HepG2 (cell line): ENCODE results near the gene ZXDC. TPM values are rescaled to one million over a fixed set of nuclear protein-coding genes. Genes with fewer than 3 reads are reported as not detected.

Source experiments
- ATAC-seq: fragments of 200-7000 bp; cut with Tn5 transposase; 3 replicates; pipeline ENCODE4 v1.9.1; 2020; ENCODE audit warnings: mild to moderate bottlenecking, moderate library complexity
- BruUV-seq: library from RNA; stranded (reverse); fragments of 400-500 nt; replicated peaks from 2 replicates; lab custom pipeline; 2021; lab: Mats Ljungman, UMichigan
- CTCF ChIA-PET: fragments of 300-600 bp; formaldehyde crosslinking; extraction: SDS; loops from one replicate; lab custom pipeline; 2021; ENCODE audit warnings: low total read pairs, inconsistent platforms, low intra/inter-chr PET ratio; lab: Yijun Ruan, JAX
- POLR2A ChIA-PET: fragments of 350-600 bp; sonication (Branson Sonifier 250); formaldehyde crosslinking; loops from one replicate; lab custom pipeline; 2020; ENCODE audit warnings: antibody characterized with exemption, inconsistent platforms; lab: Yijun Ruan, JAX
- DNase-seq: peaks from one replicate; pipeline ENCODE4 v3.0.0-alpha.2; 2015; ENCODE audit warnings: low spot score
- FAIRE-seq: peaks from 3 replicates; lab custom pipeline; 2011; peaks lifted over from hg19 to GRCh38; lab: Jason Lieb, UNC
- H2AFZ ChIP-seq: one replicate; pipeline ENCODE4 v1.6.1; 2011; ENCODE audit warnings: low read length, inconsistent platforms
- H3K27ac ChIP-seq: fragments of 300-600 bp; 3 replicates; pipeline ENCODE4 v1.8.0; 2011; ENCODE audit warnings: mixed run types, mild to moderate bottlenecking, mixed read lengths, low read length, inconsistent platforms; ENCODE audit not compliant: insufficient read depth; ENCODE audit errors: extremely low read length
- H3K27me3 ChIP-seq, 2 experiments: fragments of 200-600 bp in 1 of 2; 2 replicates in 1 of 2; 3 replicates in 1 of 2; pipeline versions ENCODE4 v1.6.0 to v1.8.0; 2011; ENCODE audit warnings: low read length in 2 of 2, mild to moderate bottlenecking in 2 of 2, moderate library complexity in 2 of 2, inconsistent platforms in 1 of 2; ENCODE audit not compliant: insufficient read depth in 2 of 2, control insufficient read depth in 1 of 2
- H3K36me3 ChIP-seq, 2 experiments: fragments of 200-600 bp in 1 of 2; replicated peaks in 1 of 2; 2 replicates in 1 of 2; 3 replicates in 1 of 2; pipeline versions ENCODE4 v1.5.1 to v1.8.0; 2011; ENCODE audit warnings: low read length in 2 of 2, inconsistent platforms in 1 of 2; ENCODE audit not compliant: insufficient read depth in 2 of 2, control insufficient read depth in 1 of 2
- H3K4me1 ChIP-seq: 2 replicates; pipeline ENCODE4 v1.5.1; 2012; ENCODE audit warnings: low read length, inconsistent platforms; ENCODE audit not compliant: insufficient read depth
- H3K4me2 ChIP-seq: 2 replicates; pipeline ENCODE4 v1.6.0; 2011; ENCODE audit warnings: low read depth, low read length, inconsistent platforms
- H3K4me3 ChIP-seq, 3 experiments: fragments of 200-600 bp in 1 of 3; sonication (generic), shearing (Covaris generic) in 1 of 3; replicated peaks in 1 of 3; 2 replicates each; pipeline ENCODE4 v1.5.1; 2011 to 2016; ENCODE audit warnings: low read length in 3 of 3, inconsistent platforms in 2 of 3, low read depth in 2 of 3, mild to moderate bottlenecking in 2 of 3, control low read depth in 1 of 3, mixed read lengths in 1 of 3; ENCODE audit not compliant: insufficient read depth in 1 of 3
- H3K79me2 ChIP-seq: one replicate; pipeline ENCODE4 v1.6.1; 2011; ENCODE audit warnings: low read length, inconsistent platforms; ENCODE audit not compliant: insufficient read depth
- H3K9ac ChIP-seq: 2 replicates; pipeline ENCODE4 v1.6.0; 2011; ENCODE audit warnings: mild to moderate bottlenecking, low read depth, low read length, inconsistent platforms; ENCODE audit not compliant: insufficient read depth
- H3K9me3 ChIP-seq: 2 replicates; pipeline ENCODE4 v1.5.1; 2012; ENCODE audit warnings: mild to moderate bottlenecking, low read length
- H4K20me1 ChIP-seq: 2 replicates; pipeline ENCODE4 v1.6.0; 2011; ENCODE audit warnings: inconsistent platforms, mild to moderate bottlenecking, low read length, moderate library complexity; ENCODE audit not compliant: insufficient read depth
- CHCHD3 ChIP-seq: sonication (generic); formaldehyde crosslinking; IDR thresholded peaks from 2 replicates; pipeline ENCODE4 v1.8.0; 2022; ENCODE audit warnings: mild to moderate bottlenecking, missing genetic modification reagents, moderate library complexity
- DNMT1 ChIP-seq: sonication (generic); formaldehyde crosslinking; IDR thresholded peaks from 2 replicates; pipeline ENCODE4 v1.5.1; 2020; ENCODE audit warnings: mild to moderate bottlenecking, missing genetic modification reagents
- DR1 ChIP-seq: sonication (generic); formaldehyde crosslinking; IDR thresholded peaks from 2 replicates; pipeline ENCODE4 v1.8.0; 2021; ENCODE audit warnings: mild to moderate bottlenecking, missing genetic modification reagents, inconsistent platforms
- ELF1 ChIP-seq: sonication (generic); formaldehyde crosslinking; IDR thresholded peaks from 2 replicates; pipeline ENCODE4 v1.4.0; 2020; ENCODE audit warnings: missing genetic modification reagents
- GPN1 ChIP-seq: sonication (generic); formaldehyde crosslinking; IDR thresholded peaks from 2 replicates; pipeline ENCODE4 v1.5.1; 2020; ENCODE audit warnings: missing genetic modification reagents, borderline replicate concordance
- MATR3 ChIP-seq: sonication (generic); formaldehyde crosslinking; IDR thresholded peaks from 2 replicates; pipeline ENCODE4 v1.4.0; 2020; ENCODE audit warnings: missing genetic modification reagents
- MEIS2 ChIP-seq: sonication (generic); formaldehyde crosslinking; IDR thresholded peaks from 2 replicates; pipeline ENCODE4 v1.9.0; 2021; ENCODE audit warnings: mild to moderate bottlenecking, missing genetic modification reagents
- MXD4 ChIP-seq: IDR thresholded peaks from 2 replicates; pipeline ENCODE4 v1.6.1; 2016; ENCODE audit warnings: mild to moderate bottlenecking, missing biosample characterization, missing genetic modification reagents
- NR2F1 ChIP-seq, 2 experiments: fragments of 450-650 bp in 1 of 2; formaldehyde crosslinking in 1 of 2; IDR thresholded peaks; 2 replicates each; pipeline versions ENCODE4 v1.5.0 to v1.6.1; 2016 to 2020; ENCODE audit warnings: mild to moderate bottlenecking in 1 of 2, missing compliant biosample characterization in 1 of 2, missing genetic modification reagents in 1 of 2, moderate library complexity in 1 of 2
- NR2F2 ChIP-seq: IDR thresholded peaks from 2 replicates; pipeline ENCODE4 v1.6.1; 2012; ENCODE audit warnings: low read depth, inconsistent platforms, borderline replicate concordance
- PHF20 ChIP-seq: sonication (generic); formaldehyde crosslinking; IDR thresholded peaks from 2 replicates; pipeline ENCODE4 v1.5.0; 2020; ENCODE audit warnings: mild to moderate bottlenecking, missing genetic modification reagents
- PHF5A ChIP-seq: IDR thresholded peaks from one replicate; pipeline ENCODE4 v1.6.1; 2018; ENCODE audit warnings: low read depth, missing genetic modification reagents; ENCODE audit not compliant: unreplicated experiment
- PREB ChIP-seq: sonication (generic); formaldehyde crosslinking; IDR thresholded peaks from 2 replicates; pipeline ENCODE4 v1.4.0; 2020; ENCODE audit warnings: missing genetic modification reagents
- SALL2 ChIP-seq: sonication (generic); formaldehyde crosslinking; IDR thresholded peaks from 2 replicates; pipeline ENCODE4 v1.8.1; 2023; ENCODE audit warnings: mild to moderate bottlenecking, missing genetic modification reagents, inconsistent platforms
- THAP7 ChIP-seq: sonication (generic); formaldehyde crosslinking; IDR thresholded peaks from 2 replicates; pipeline ENCODE4 v1.8.1; 2023; ENCODE audit warnings: mild to moderate bottlenecking, missing genetic modification reagents
- ZMAT3 ChIP-seq: sonication (generic); formaldehyde crosslinking; conservative IDR thresholded peaks from 2 replicates; pipeline ENCODE4 v1.7.0; 2021; ENCODE audit warnings: missing genetic modification reagents
- ZMYM2 ChIP-seq: sonication (generic); formaldehyde crosslinking; IDR thresholded peaks from 2 replicates; pipeline ENCODE4 v1.8.0; 2022; ENCODE audit warnings: mild to moderate bottlenecking, missing genetic modification reagents
- ZNF512 ChIP-seq: sonication (generic); formaldehyde crosslinking; IDR thresholded peaks from 2 replicates; pipeline ENCODE4 v1.4.0; 2020; ENCODE audit warnings: mild to moderate bottlenecking, missing genetic modification reagents
- ZNF546 ChIP-seq: sonication (generic); formaldehyde crosslinking; conservative IDR thresholded peaks from 2 replicates; pipeline ENCODE4 v1.8.1; 2023; ENCODE audit warnings: mild to moderate bottlenecking, missing genetic modification reagents
- ZSCAN9 ChIP-seq: IDR thresholded peaks from 2 replicates; pipeline ENCODE4 v1.6.1; 2016; ENCODE audit warnings: borderline replicate concordance
- WGBS: methylation state at CpG from one replicate; pipeline ENCODE4 v1.1.6; 2017; ENCODE audit warnings: low lambda C conversion rate; 5-methylcytosine and 5-hydroxymethylcytosine counted together
- in situ Hi-C: cut with HindIII; loops from 2 replicates; pipeline ENCODE4 v1.10.0; 2017; ENCODE audit warnings: low pct_unique_long_range_greater_than_20kb; ENCODE audit not compliant: extremely low pct_ligation_motif_present
- intact Hi-C: fragments of 100-400 bp; cut with micrococcal nuclease; formaldehyde crosslinking; loops from one replicate; pipeline ENCODE4 v1.10.0; 2022; ENCODE audit not compliant: unreplicated experiment
- polyA plus RNA-seq, 8 experiments: library from polyadenylated mRNA; depleted of rRNA in 3 of 8; stranded (reverse) in 7 of 8; unstranded in 1 of 8; fragments of >200 nt; fragmentation: Illumina TruSeq in 4 of 8; extraction: Trizol in 4 of 8; gene quantifications; 2 replicates each; pipeline versions ENCODE4 v1.2.1 to v1.2.3, GENCODE V29; 2011 to 2016; ENCODE audit warnings: low read depth in 4 of 8, missing spikeins in 1 of 8, mixed read lengths in 1 of 8; ENCODE audit not compliant: insufficient read depth in 1 of 8
- total RNA-seq, 5 experiments: library from RNA; depleted of rRNA; stranded (reverse); fragments of >200 nt; fragmentation: Illumina TruSeq; extraction: Trizol; gene quantifications; 2 replicates each; pipeline ENCODE4 v1.2.3, GENCODE V29; 2016; ENCODE audit warnings: low read depth in 1 of 5

ZXDC gene
- total and polyA plus RNA-seq, 2 of the 13 experiments (the other 11 are each of a cell fraction or from before 2014, with no cell fraction given) = 17.6 to 21.2 TPM

GRCh38 chr3:126416943-126417342 lies 58.7 kb downstream of the ZXDC start:
- Histone ChIP-seq H2AFZ (no peak overlapping the region), H3K79me2 (no peaks in the 10 kb centered on the region), H3K27ac (no peak overlapping the region), H3K4me2 (no peak overlapping the region), H3K36me3 (no peaks in the 10 kb centered on the region), H3K4me3 (no peak overlapping the region), H3K9me3 (no peaks in the 10 kb centered on the region), H3K27me3 (peaks cover 1 to 16% of the 10 kb centered on the region in 2 experiments; a peak in 4 of 5 replicates), H3K4me1 (peaks cover 33% of the 10 kb centered on the region), H4K20me1 (no peaks in the 10 kb centered on the region), H3K9ac (no peak overlapping the region)
- in situ Hi-C loops (no loop called here), intact Hi-C loops (no loop called here)
- no peak for DNase-seq
- TF ChIP-seq ZNF512 (CRISPR knock-in tag) (no peak), ZNF546 (CRISPR knock-in tag) (no peak), CHCHD3 (CRISPR knock-in tag) (no peak), NR2F1 (CRISPR knock-in tag; IDR thresholded peaks at IDR 0.05) (no peak), PREB (no peak), PHF20 (CRISPR knock-in tag) (no peak), MATR3 (CRISPR knock-in tag) (no peak), ZMAT3 (no peak), ELF1 (no peak), ZSCAN9 (CRISPR knock-in tag) (no peak), GPN1 (CRISPR knock-in tag) (no peak), MXD4 (CRISPR knock-in tag) (no peak), THAP7 (CRISPR knock-in tag) (no peak), PHF5A (CRISPR knock-in tag) (no peak), NR2F2 (no peak), SALL2 (CRISPR knock-in tag) (no peak), DNMT1 (CRISPR knock-in tag) (no peak), ZMYM2 (CRISPR knock-in tag) (no peak), MEIS2 (CRISPR knock-in tag) (no peak), DR1 (CRISPR knock-in tag) (no peak)
- no peak for ATAC-seq
- POLR2A ChIA-PET = no interaction called here
- no TSS peak for BruUV-seq
- 64% methylated on average over 7 of the region's 7 CpGs for WGBS
- CTCF ChIA-PET = no interaction called here
- no peak for FAIRE-seq
